ENCODE results near the gene MPPED2. TPM values are rescaled to one million over a fixed set of nuclear protein-coding genes. Genes with fewer than 3 reads are reported as not detected.

The MPPED2 gene
- total RNA-seq, 1 experiment from 2014 or later = not detected

- no peaks in the 10 kb centered on the region for H3K9me3 Mint-ChIP-seq (ENCODE audit: unreplicated experiment)
- peaks cover 35% of the 10 kb centered on the region for H3K27me3 Mint-ChIP-seq (ENCODE audit: insufficient read depth, unreplicated experiment)
- intact Hi-C loops (cut with micrococcal nuclease) = no loop called here
- TF ChIP-seq CTCF (IDR thresholded peaks at IDR 0.05; ENCODE audit: unreplicated experiment) = no peak
- H3K27ac Mint-ChIP-seq (ENCODE audit: low read depth, unreplicated experiment) = no peak overlapping the region
- no peak overlapping the region for H3K4me3 Mint-ChIP-seq (ENCODE audit: unreplicated experiment)
- no TSS peak for BruUV-seq (replicated peaks)
- ChIA-PET POLR2A (interaction anchor here (0.6 kb wide), 1 partner anchor 118 kb away, joined by 3 read pairs; no protein-coding TSS in a partner anchor), CTCF (no interaction called here)
- DNase-seq (ENCODE audit: unreplicated experiment) = no peak
- H3K36me3 Mint-ChIP-seq (ENCODE audit: insufficient read depth, unreplicated experiment) = no peaks in the 10 kb centered on the region
- H3K4me1 Mint-ChIP-seq (ENCODE audit: insufficient read depth, unreplicated experiment) = no peaks in the 10 kb centered on the region
Measured at GRCh38 chr11:30545507-30545906, 40.6 kb downstream of the MPPED2 start.

GRCh38 chr11:30543066-30543465 lies 43.1 kb downstream of the MPPED2 start:
- BruUV-seq (replicated peaks) = no TSS peak
- Mint-ChIP-seq H3K36me3 (ENCODE audit: insufficient read depth, unreplicated experiment) (no peaks in the 10 kb centered on the region), H3K9me3 (ENCODE audit: unreplicated experiment) (no peaks in the 10 kb centered on the region), H3K4me3 (ENCODE audit: unreplicated experiment) (no peak overlapping the region), H3K27ac (ENCODE audit: low read depth, unreplicated experiment) (no peak overlapping the region), H3K4me1 (ENCODE audit: insufficient read depth, unreplicated experiment) (no peaks in the 10 kb centered on the region), H3K27me3 (ENCODE audit: insufficient read depth, unreplicated experiment) (peaks cover 48% of the 10 kb centered on the region)
- intact Hi-C loops (cut with micrococcal nuclease) = no loop called here
- POLR2A ChIA-PET = no interaction called here
- CTCF ChIA-PET = interaction anchor here (0.6 kb wide), 1 partner anchor 202 kb away, joined by 3 read pairs; no protein-coding TSS in a partner anchor
- TF ChIP-seq CTCF (IDR thresholded peaks at IDR 0.05; ENCODE audit: unreplicated experiment) = no peak
- no peak for DNase-seq (ENCODE audit: unreplicated experiment)

GRCh38 chr11:30540781-30541180 lies 45.4 kb downstream of the MPPED2 start:
- H3K4me3 Mint-ChIP-seq (ENCODE audit: unreplicated experiment) = no peak overlapping the region
- H3K27ac Mint-ChIP-seq (ENCODE audit: low read depth, unreplicated experiment) = no peak overlapping the region
- BruUV-seq (replicated peaks) = no TSS peak
- CTCF ChIA-PET = interaction anchor here (0.6 kb wide), 1 partner anchor 162 kb away, joined by 4 read pairs; no protein-coding TSS in a partner anchor
- POLR2A ChIA-PET = no interaction called here
- no peaks in the 10 kb centered on the region for H3K4me1 Mint-ChIP-seq (ENCODE audit: insufficient read depth, unreplicated experiment)
- DNase-seq (ENCODE audit: unreplicated experiment) = no peak
- no peaks in the 10 kb centered on the region for H3K9me3 Mint-ChIP-seq (ENCODE audit: unreplicated experiment)
- H3K27me3 Mint-ChIP-seq (ENCODE audit: insufficient read depth, unreplicated experiment) = peaks cover 66% of the 10 kb centered on the region
- TF ChIP-seq CTCF (IDR thresholded peaks at IDR 0.05; ENCODE audit: unreplicated experiment) = no peak
- no peaks in the 10 kb centered on the region for H3K36me3 Mint-ChIP-seq (ENCODE audit: insufficient read depth, unreplicated experiment)
- intact Hi-C loops (cut with micrococcal nuclease) = no loop called here

GRCh38 chr11:30538251-30538650 lies 47.9 kb downstream of the MPPED2 start:
- no peak overlapping the region for H3K27ac Mint-ChIP-seq (ENCODE audit: low read depth, unreplicated experiment)
- TF ChIP-seq CTCF (IDR thresholded peaks at IDR 0.05; ENCODE audit: unreplicated experiment) = no peak
- H3K4me1 Mint-ChIP-seq (ENCODE audit: insufficient read depth, unreplicated experiment) = no peaks in the 10 kb centered on the region
- H3K36me3 Mint-ChIP-seq (ENCODE audit: insufficient read depth, unreplicated experiment) = no peaks in the 10 kb centered on the region
- no peaks in the 10 kb centered on the region for H3K9me3 Mint-ChIP-seq (ENCODE audit: unreplicated experiment)
- ChIA-PET CTCF (no interaction called here), POLR2A (no interaction called here)
- no peak overlapping the region for H3K4me3 Mint-ChIP-seq (ENCODE audit: unreplicated experiment)
- peaks cover 77% of the 10 kb centered on the region for H3K27me3 Mint-ChIP-seq (ENCODE audit: insufficient read depth, unreplicated experiment)
- intact Hi-C loops (cut with micrococcal nuclease) = no loop called here
- BruUV-seq (replicated peaks) = no TSS peak
- DNase-seq (ENCODE audit: unreplicated experiment) = no peak
